KOPT-K1 (cell line): ENCODE measurements around the gene CEP68.
"Not testable (repeated sequence)": the region's sequence is repeated elsewhere in the genome, so short reads cannot be mapped to it uniquely, and the experiment has no call there.

Experiments used
- H3K27ac ChIP-seq: fragments of 200-600 bp; sonication (generic); 2 replicates; pipeline ENCODE4 v1.5.1; 2016; ENCODE audit warnings: antibody characterized with exemption, mild to moderate bottlenecking, low read depth, low read length; ENCODE audit not compliant: poor library complexity, severe bottlenecking
- H3K36me3 ChIP-seq: fragments of 200-600 bp; sonication (generic); 2 replicates; pipeline ENCODE4 v1.5.1; 2017; ENCODE audit warnings: antibody characterized with exemption, mild to moderate bottlenecking, low read length, moderate library complexity; ENCODE audit not compliant: insufficient read depth
- H3K9me3 ChIP-seq: fragments of 200-600 bp; sonication (generic); 2 replicates; pipeline ENCODE4 v1.5.1; 2017; ENCODE audit warnings: antibody characterized with exemption, low read length, mild to moderate bottlenecking; ENCODE audit not compliant: insufficient read depth, poor library complexity, severe bottlenecking

The CEP68 gene

GRCh38 chr2:65056215-65057053, at the start of gene CEP68:
Gene CEP68, plus strand, starts transcription at chr2:65056416. Its CDS starts 13,029 bp downstream, at chr2:65069445.
- no peaks in the 10 kb centered on the region for H3K9me3 ChIP-seq
- peak within 1 kb of the TSS; percentile 51 for H3K27ac ChIP-seq
- H3K36me3 ChIP-seq: no peaks in the 10 kb centered on the region

- Histone ChIP-seq H3K27ac (no peak overlapping the region), H3K36me3 (peaks cover 96% of the 10 kb centered on the region), H3K9me3 (no peaks in the 10 kb centered on the region)
These were observed 42.4 kb upstream of the CEP68 start for GRCh38 chr2:65013776-65014175.

- Histone ChIP-seq H3K9me3 (no peaks in the 10 kb centered on the region), H3K27ac (no peak overlapping the region), H3K36me3 (peaks cover 97% of the 10 kb centered on the region)
These were observed 40.5 kb upstream of the CEP68 start for GRCh38 chr2:65015731-65016130.

- H3K36me3 ChIP-seq: peaks cover 97% of the 10 kb centered on the region
- no peak overlapping the region for H3K27ac ChIP-seq
- H3K9me3 ChIP-seq: no peaks in the 10 kb centered on the region
These were observed 39.4 kb upstream of the CEP68 start for GRCh38 chr2:65016789-65017188.

- Histone ChIP-seq H3K9me3 (no peaks in the 10 kb centered on the region), H3K27ac (no peak overlapping the region), H3K36me3 (peaks cover 100% of the 10 kb centered on the region)
These were observed 38.9 kb upstream of the CEP68 start for GRCh38 chr2:65017335-65017734.

GRCh38 chr2:65018141-65018582, 38.1 kb upstream of the CEP68 start:
- Histone ChIP-seq H3K36me3 (peaks cover 100% of the 10 kb centered on the region), H3K9me3 (no peaks in the 10 kb centered on the region), H3K27ac (no peak overlapping the region)

- Histone ChIP-seq H3K27ac (no peak overlapping the region), H3K9me3 (no peaks in the 10 kb centered on the region), H3K36me3 (peaks cover 100% of the 10 kb centered on the region)
These were observed 37.2 kb upstream of the CEP68 start for GRCh38 chr2:65019010-65019409.

GRCh38 chr2:65019675-65020195, 36.5 kb upstream of the CEP68 start:
- Histone ChIP-seq H3K9me3 (no peaks in the 10 kb centered on the region), H3K36me3 (peaks cover 100% of the 10 kb centered on the region), H3K27ac (no peak overlapping the region)

GRCh38 chr2:65020251-65020650, 36.0 kb upstream of the CEP68 start:
- H3K27ac ChIP-seq, H3K9me3 ChIP-seq: not testable (repeated sequence)
- peaks cover 96% of the 10 kb centered on the region for H3K36me3 ChIP-seq

GRCh38 chr2:65020943-65021528, 35.2 kb upstream of the CEP68 start:
- Histone ChIP-seq H3K9me3 (no peaks in the 10 kb centered on the region), H3K27ac (no peak overlapping the region), H3K36me3 (peaks cover 89% of the 10 kb centered on the region)

GRCh38 chr2:65021709-65022108, 34.5 kb upstream of the CEP68 start:
- Histone ChIP-seq H3K9me3 (no peaks in the 10 kb centered on the region), H3K27ac (no peak overlapping the region), H3K36me3 (peaks cover 82% of the 10 kb centered on the region)

GRCh38 chr2:65022189-65022588, 34.0 kb upstream of the CEP68 start:
- Histone ChIP-seq H3K9me3 (no peaks in the 10 kb centered on the region), H3K36me3 (peaks cover 77% of the 10 kb centered on the region), H3K27ac (no peak overlapping the region)

- Histone ChIP-seq H3K9me3 (no peaks in the 10 kb centered on the region), H3K36me3 (peaks cover 62% of the 10 kb centered on the region), H3K27ac (no peak overlapping the region)
These were observed 32.5 kb upstream of the CEP68 start for GRCh38 chr2:65023742-65024141.

GRCh38 chr2:65024149-65024829, 31.9 kb upstream of the CEP68 start:
- Histone ChIP-seq H3K27ac (no peak overlapping the region), H3K9me3 (no peaks in the 10 kb centered on the region), H3K36me3 (peaks cover 56% of the 10 kb centered on the region)

- H3K27ac ChIP-seq: no peak overlapping the region
These were observed 30.6 kb upstream of the CEP68 start for GRCh38 chr2:65025453-65026123.

More at GRCh38 chr2:65025453-65026123, 30.6 kb upstream of the CEP68 start:
- H3K36me3 ChIP-seq: peaks cover 43% of the 10 kb centered on the region
- no peaks in the 10 kb centered on the region for H3K9me3 ChIP-seq
